ENCODE data around the gene CDH2.

- TF ChIP-seq CTCF (IDR thresholded peaks at IDR 0.05; ENCODE audit: insufficient read depth, low read length, poor library complexity, severe bottlenecking) (no peak), EZH2phosphoT487 (conservative IDR thresholded peaks at IDR 0.05; ENCODE audit: low read length) (no peak)
Observed at GRCh38 chr18:28065031-28065792, 111.7 kb downstream of the CDH2 start.
